Omental fat pad (tissue), 4 donors: ENCODE results near the gene ALK. TPM values are rescaled to one million over a fixed set of nuclear protein-coding genes. Genes with fewer than 3 reads are reported as not detected.

Source experiments
- ATAC-seq: fragments of 150-250 bp; one replicate; pipeline ENCODE4 v1.9.1; 2016; ENCODE audit warnings: mild to moderate bottlenecking, moderate library complexity; ENCODE audit not compliant: low FRiP score
- DNase-seq: peaks from one replicate; pipeline ENCODE4 v3.0.0-alpha.2; 2019; ENCODE audit warnings: low spot score
- CTCF ChIP-seq, 3 donors: fragments of 450-650 bp; IDR thresholded peaks; one replicate each; pipeline ENCODE4 v1.5.1; 2016 to 2017; ENCODE audit warnings: antibody characterized with exemption in 3 of 3, mild to moderate bottlenecking in 3 of 3, moderate library complexity in 2 of 3
- total RNA-seq, 4 donors: library from RNA; depleted of rRNA; stranded (reverse); fragments of >200 nt; gene quantifications; one replicate each; pipeline ENCODE4 v1.1.0, GENCODE V29; 2016

Gene ALK
- total RNA-seq, 4 donors from 2014 or later = 0.12 to 2.2 (median 0.44) TPM; not detected in 1

GRCh38 chr2:29628862-29629261 is 292.5 kb downstream of the ALK start:
- TF ChIP-seq CTCF (IDR thresholded peaks at IDR 0.05) = no peak
- ATAC-seq = no peak
- no peak for DNase-seq

- ATAC-seq = no peak
- no peak for DNase-seq
These were observed 293.2 kb downstream of the ALK start for GRCh38 chr2:29628108-29628745.

GRCh38 chr2:29627279-29627711 is 294.1 kb downstream of the ALK start:
- DNase-seq = no peak
- TF ChIP-seq CTCF (IDR thresholded peaks at IDR 0.05) = no peak
- no peak for ATAC-seq

More at GRCh38 chr2:29628108-29628745, 293.2 kb downstream of the ALK start:
- no peak for TF ChIP-seq CTCF (IDR thresholded peaks at IDR 0.05)

- TF ChIP-seq CTCF (IDR thresholded peaks at IDR 0.05) = no peak
- DNase-seq = no peak
- no peak for ATAC-seq
These were observed 300.5 kb downstream of the ALK start for GRCh38 chr2:29620890-29621289.

- ATAC-seq (no peak), DNase-seq (no peak)
- no peak for TF ChIP-seq CTCF (IDR thresholded peaks at IDR 0.05)
These were observed 301.7 kb downstream of the ALK start for GRCh38 chr2:29619689-29620088.

- no peak for ATAC-seq
- TF ChIP-seq CTCF (IDR thresholded peaks at IDR 0.05) = no peak
- no peak for DNase-seq
These were observed 303.4 kb downstream of the ALK start for GRCh38 chr2:29618024-29618423.

GRCh38 chr2:29617351-29617750 is 304.0 kb downstream of the ALK start:
- DNase-seq (no peak), ATAC-seq (no peak)
- TF ChIP-seq CTCF (IDR thresholded peaks at IDR 0.05) = no peak
